ENCODE measurements around the gene KRTAP4-12.
"Not testable (repeated sequence)": the region's sequence is repeated elsewhere in the genome, so short reads cannot be mapped to it uniquely, and the experiment has no call there.

KRTAP4-12 gene

DNA sequence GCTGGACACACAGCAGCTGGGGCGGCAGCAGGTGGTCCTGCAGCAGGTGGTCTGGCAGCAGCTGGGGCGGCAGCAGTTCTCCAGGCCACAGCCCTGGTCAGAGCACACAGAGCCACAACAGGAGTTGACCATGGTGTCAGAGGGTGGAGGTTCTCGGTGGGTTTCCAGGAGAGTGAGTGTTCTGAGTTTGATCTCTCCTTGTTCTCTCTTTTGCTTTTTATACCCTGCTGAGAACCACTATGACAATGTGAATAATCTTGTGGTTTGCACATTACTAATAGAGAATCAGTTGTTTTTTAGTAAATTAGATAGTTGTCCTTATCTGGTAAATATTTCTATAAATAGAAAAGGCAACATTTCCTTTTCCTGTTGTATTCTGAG, at the start of gene KRTAP4-12:
TSS of gene KRTAP4-12 (minus strand) at position 192 of the 381 bp plus-strand sequence. CDS start at position 132, 60 bp downstream.
- DNase-seq = not testable (repeated sequence)

- DNase-seq = no peak
Observed at GRCh38 chr17:41171886-41172285, 47.9 kb upstream of the KRTAP4-12 start.

DNA sequence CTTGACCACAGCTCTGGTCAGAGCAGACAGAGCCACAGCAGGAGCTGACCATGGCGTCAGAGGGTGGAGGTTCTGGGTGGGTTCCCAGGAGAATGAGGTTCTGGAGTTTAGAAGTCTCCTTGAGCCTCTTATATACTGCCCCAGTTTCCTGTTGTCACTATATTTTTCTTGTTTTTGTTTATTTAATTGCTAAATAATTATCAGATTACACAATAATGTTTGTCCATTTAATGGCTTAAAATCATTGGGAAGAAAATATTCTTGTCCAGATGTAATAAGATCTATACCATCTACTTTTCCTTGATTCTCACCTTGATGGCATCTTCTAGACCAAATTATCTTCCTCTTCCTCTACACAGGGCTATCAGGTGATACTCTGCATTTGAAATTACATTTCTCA, 44.1 kb upstream of the KRTAP4-12 start, which contains the start of gene KRTAP4-3:
TSS of gene KRTAP4-3 (minus strand) at position 101 of the 400 bp plus-strand sequence. CDS start at position 52, 49 bp downstream.
- no peak for DNase-seq

DNA sequence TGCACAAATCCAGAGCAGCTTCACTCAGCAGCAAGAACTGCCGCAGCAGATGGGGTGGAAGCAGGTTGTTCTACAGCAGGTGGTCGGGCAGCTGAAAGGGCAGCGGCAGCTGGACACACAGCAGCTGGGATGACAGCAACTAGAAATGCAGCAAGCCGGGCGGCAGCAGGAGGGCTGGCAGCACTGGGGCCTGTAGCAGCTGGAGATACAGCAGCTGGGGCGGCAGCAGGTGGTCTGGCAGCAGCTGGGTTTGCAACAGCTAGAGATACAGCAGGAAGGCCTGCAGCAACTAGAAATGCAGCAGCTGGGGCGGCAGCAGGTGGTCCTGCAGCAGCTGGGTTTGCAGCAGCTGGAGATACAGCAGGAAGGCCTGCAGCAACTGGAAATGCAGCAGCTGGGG, 43.6 kb upstream of the KRTAP4-12 start:
- no peak for DNase-seq

DNA sequence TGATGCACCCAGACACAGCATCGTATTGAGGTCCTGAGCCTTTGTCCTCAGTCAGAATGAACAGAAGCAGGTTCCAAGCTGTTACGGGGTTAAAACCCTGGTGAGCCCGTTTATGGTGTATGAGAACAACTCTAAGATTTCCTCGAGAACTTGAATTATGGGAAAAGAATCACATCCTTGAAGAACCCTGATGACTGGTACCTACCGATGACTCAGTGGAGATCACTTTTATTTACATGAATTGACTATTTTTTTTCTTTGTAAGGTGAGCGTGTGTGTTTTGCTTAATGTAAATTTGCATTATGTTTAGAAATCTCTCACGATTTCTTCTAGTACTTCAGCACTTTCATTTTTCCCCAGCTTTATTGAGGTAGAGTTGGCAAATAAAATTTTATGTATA, 39.8 kb upstream of the KRTAP4-12 start:
- no peak for DNase-seq

GRCh38 chr17:41160648-41161047, 36.7 kb upstream of the KRTAP4-12 start, which contains the start of gene KRTAP4-4:
Gene KRTAP4-4, minus strand, starts transcription at chr17:41160748. Its CDS starts 57 bp downstream, at chr17:41160691.
- DNase-seq = no peak

- not testable (repeated sequence) for DNase-seq
Observed at GRCh38 chr17:41160190-41160589, 36.2 kb upstream of the KRTAP4-12 start.

GRCh38 chr17:41153856-41154255, 29.9 kb upstream of the KRTAP4-12 start:
- DNase-seq = no peak

GRCh38 chr17:41151525-41151924, 27.5 kb upstream of the KRTAP4-12 start:
- DNase-seq = no peak

- no peak for DNase-seq
Observed at GRCh38 chr17:41150026-41150425, 26.0 kb upstream of the KRTAP4-12 start.

- DNase-seq = no peak
Observed at GRCh38 chr17:41149652-41149985, 25.6 kb upstream of the KRTAP4-12 start, which contains the start of gene KRTAP4-5. Gene KRTAP4-5, minus strand, starts transcription at chr17:41149825. Its CDS starts 58 bp downstream, at chr17:41149767.

- DNase-seq = not testable (repeated sequence)
Observed at GRCh38 chr17:41148971-41149651, 25.1 kb upstream of the KRTAP4-12 start.

GRCh38 chr17:41147531-41148204, 23.7 kb upstream of the KRTAP4-12 start:
- no peak for DNase-seq

GRCh38 chr17:41145261-41145660, 21.3 kb upstream of the KRTAP4-12 start:
- DNase-seq = no peak

- no peak for DNase-seq
Observed at GRCh38 chr17:41144846-41145245, 20.9 kb upstream of the KRTAP4-12 start.

DNA sequence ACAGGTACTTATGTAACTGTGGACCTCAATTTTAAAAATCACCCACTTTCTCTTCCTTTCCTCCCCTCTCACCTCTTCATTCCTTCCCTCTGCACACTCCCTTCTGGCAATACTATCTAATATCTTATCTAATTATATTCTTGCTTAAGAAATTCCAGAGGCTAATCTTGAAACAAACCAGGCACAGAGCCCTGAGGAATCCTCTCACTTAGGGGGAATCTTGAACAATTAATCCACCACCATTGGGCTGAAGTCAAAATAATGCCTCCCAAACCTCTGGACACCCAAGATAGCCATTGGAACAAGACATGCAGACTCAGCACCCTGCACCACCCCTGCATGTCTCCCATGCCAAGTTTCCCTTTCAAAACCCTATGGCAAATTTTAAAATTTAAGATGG, 17.4 kb upstream of the KRTAP4-12 start:
- no peak for DNase-seq

- DNase-seq = no peak
Observed at GRCh38 chr17:41140360-41141131, 16.6 kb upstream of the KRTAP4-12 start, which contains the start of gene KRTAP4-6. Gene KRTAP4-6, minus strand, starts transcription at chr17:41140544. Its CDS starts 57 bp downstream, at chr17:41140487.

GRCh38 chr17:41139865-41140264, 15.9 kb upstream of the KRTAP4-12 start:
- DNase-seq = not testable (repeated sequence)

- DNase-seq = no peak
Observed at GRCh38 chr17:41133880-41134735, 10.1 kb upstream of the KRTAP4-12 start.

- DNase-seq = no peak
Observed at GRCh38 chr17:41131979-41132378, 8.0 kb upstream of the KRTAP4-12 start.

DNA sequence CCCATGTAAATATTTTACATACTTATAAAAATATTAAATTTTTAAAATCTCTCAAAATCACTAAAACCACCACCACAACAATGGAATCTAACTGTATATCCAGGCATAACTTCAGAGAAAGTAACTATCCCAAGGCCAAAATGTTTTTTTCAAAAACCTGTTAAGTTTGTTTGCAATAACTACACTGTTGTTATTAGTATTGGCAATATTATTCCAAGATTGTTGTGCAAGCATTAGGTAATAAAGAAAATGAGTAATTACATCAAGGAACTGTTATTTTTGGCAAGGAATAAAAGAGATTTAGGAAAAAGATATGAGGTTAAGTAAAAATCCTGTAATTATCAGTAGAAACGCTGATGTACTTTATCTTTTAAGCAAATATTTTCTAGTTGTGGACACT, 3.4 kb upstream of the KRTAP4-12 start:
- DNase-seq = no peak

GRCh38 chr17:41126412-41126811, 2.4 kb upstream of the KRTAP4-12 start:
- no peak for DNase-seq
